ENCODE results near the gene ZNF222.

DNA sequence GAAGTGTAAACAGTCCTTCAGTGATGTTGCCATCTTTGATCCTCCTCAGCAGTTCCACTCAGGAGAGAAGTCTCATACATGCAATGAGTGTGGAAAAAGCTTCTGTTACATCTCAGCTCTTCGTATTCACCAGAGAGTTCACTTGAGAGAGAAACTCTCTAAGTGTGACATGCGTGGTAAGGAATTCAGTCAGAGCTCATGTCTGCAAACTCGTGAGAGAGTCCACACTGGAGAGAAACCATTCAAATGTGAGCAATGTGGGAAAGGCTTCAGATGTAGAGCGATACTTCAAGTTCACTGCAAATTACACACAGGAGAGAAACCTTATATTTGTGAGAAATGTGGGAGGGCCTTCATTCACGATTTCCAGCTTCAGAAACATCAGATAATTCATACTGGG is 14.7 kb upstream of the ZNF222 start:
- TF ChIP-seq, protein P1, sequence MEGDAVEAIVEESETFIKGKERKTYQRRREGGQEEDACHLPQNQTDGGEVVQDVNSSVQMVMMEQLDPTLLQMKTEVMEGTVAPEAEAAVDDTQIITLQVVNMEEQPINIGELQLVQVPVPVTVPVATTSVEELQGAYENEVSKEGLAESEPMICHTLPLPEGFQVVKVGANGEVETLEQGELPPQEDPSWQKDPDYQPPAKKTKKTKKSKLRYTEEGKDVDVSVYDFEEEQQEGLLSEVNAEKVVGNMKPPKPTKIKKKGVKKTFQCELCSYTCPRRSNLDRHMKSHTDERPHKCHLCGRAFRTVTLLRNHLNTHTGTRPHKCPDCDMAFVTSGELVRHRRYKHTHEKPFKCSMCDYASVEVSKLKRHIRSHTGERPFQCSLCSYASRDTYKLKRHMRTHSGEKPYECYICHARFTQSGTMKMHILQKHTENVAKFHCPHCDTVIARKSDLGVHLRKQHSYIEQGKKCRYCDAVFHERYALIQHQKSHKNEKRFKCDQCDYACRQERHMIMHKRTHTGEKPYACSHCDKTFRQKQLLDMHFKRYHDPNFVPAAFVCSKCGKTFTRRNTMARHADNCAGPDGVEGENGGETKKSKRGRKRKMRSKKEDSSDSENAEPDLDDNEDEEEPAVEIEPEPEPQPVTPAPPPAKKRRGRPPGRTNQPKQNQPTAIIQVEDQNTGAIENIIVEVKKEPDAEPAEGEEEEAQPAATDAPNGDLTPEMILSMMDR (IDR thresholded peaks at IDR 0.05; ENCODE audit: insufficient read depth, low read length, poor library complexity, severe bottlenecking), result no peak
- TF ChIP-seq EZH2phosphoT487 (conservative IDR thresholded peaks at IDR 0.05; ENCODE audit: low read length), result no peak
